Measurements from ENCODE around the gene TOX2.

TOX2 gene

GRCh38 chr20:44081888-44082287 is 167.2 kb downstream of the TOX2 start:
- DNase-seq (ENCODE audit: extremely low spot score), result no peak
- TF ChIP-seq FOXK2 (IDR thresholded peaks at IDR 0.05), result no peak
- TF ChIP-seq TARDBP (IDR thresholded peaks at IDR 0.05), result no peak
- no peak for TF ChIP-seq SUZ12 (IDR thresholded peaks at IDR 0.05)
- TF ChIP-seq SP1 (IDR thresholded peaks at IDR 0.05), result no peak
- no peak for TF ChIP-seq L3MBTL2 (conservative IDR thresholded peaks at IDR 0.05)
- no peak for TF ChIP-seq LEF1 (IDR thresholded peaks at IDR 0.05; ENCODE audit: borderline replicate concordance)
- TF ChIP-seq BHLHE40 (IDR thresholded peaks at IDR 0.05; ENCODE audit: borderline replicate concordance), result no peak
- TF ChIP-seq PKNOX1 (IDR thresholded peaks at IDR 0.05), result no peak
- no peak for TF ChIP-seq CTBP1 (IDR thresholded peaks at IDR 0.05; ENCODE audit: borderline replicate concordance)
- no peak for TF ChIP-seq FOXA1 (IDR thresholded peaks at IDR 0.05)
- TF ChIP-seq HDGF (IDR thresholded peaks at IDR 0.05; ENCODE audit: borderline replicate concordance), result no peak
- TF ChIP-seq ELF4 (IDR thresholded peaks at IDR 0.05), result no peak
- no peak for TF ChIP-seq NFRKB (IDR thresholded peaks at IDR 0.05)
- TF ChIP-seq ZNF384 (IDR thresholded peaks at IDR 0.05), result no peak
- TF ChIP-seq ARNT (IDR thresholded peaks at IDR 0.05), result no peak
- TF ChIP-seq FOXM1 (IDR thresholded peaks at IDR 0.05; ENCODE audit: borderline replicate concordance), result no peak
- POLR2A ChIA-PET, result no interaction called here
- CTCF ChIA-PET, result interaction anchor here (0.7 kb wide), 1 partner anchor 237 kb away, joined by 3 read pairs; no protein-coding TSS in a partner anchor

GRCh38 chr20:44083220-44083933 is 168.7 kb downstream of the TOX2 start:
- ChIA-PET POLR2A (no interaction called here), CTCF (interaction anchor here (0.7 kb wide), 1 partner anchor 333 kb away, joined by 4 read pairs; no protein-coding TSS in a partner anchor)
- DNase-seq (ENCODE audit: extremely low spot score), result no peak
- no peak for TF ChIP-seq NFRKB (IDR thresholded peaks at IDR 0.05)
- TF ChIP-seq TARDBP (IDR thresholded peaks at IDR 0.05), result no peak
- no peak for TF ChIP-seq ELF4 (IDR thresholded peaks at IDR 0.05)
- no peak for TF ChIP-seq ARNT (IDR thresholded peaks at IDR 0.05)
- no peak for TF ChIP-seq FOXA1 (IDR thresholded peaks at IDR 0.05)
- TF ChIP-seq BHLHE40 (IDR thresholded peaks at IDR 0.05; ENCODE audit: borderline replicate concordance), result no peak
- TF ChIP-seq SUZ12 (IDR thresholded peaks at IDR 0.05), result no peak
- TF ChIP-seq HDGF (IDR thresholded peaks at IDR 0.05; ENCODE audit: borderline replicate concordance), result no peak
- no peak for TF ChIP-seq LEF1 (IDR thresholded peaks at IDR 0.05; ENCODE audit: borderline replicate concordance)
- TF ChIP-seq PKNOX1 (IDR thresholded peaks at IDR 0.05), result no peak
- TF ChIP-seq ZNF384 (IDR thresholded peaks at IDR 0.05), result no peak
- TF ChIP-seq SP1 (IDR thresholded peaks at IDR 0.05), result no peak
- TF ChIP-seq FOXK2 (IDR thresholded peaks at IDR 0.05), result no peak
- no peak for TF ChIP-seq L3MBTL2 (conservative IDR thresholded peaks at IDR 0.05)
- no peak for TF ChIP-seq CTBP1 (IDR thresholded peaks at IDR 0.05; ENCODE audit: borderline replicate concordance)
- no peak for TF ChIP-seq FOXM1 (IDR thresholded peaks at IDR 0.05; ENCODE audit: borderline replicate concordance)

GRCh38 chr20:44084439-44084838 is 169.8 kb downstream of the TOX2 start:
- no peak for TF ChIP-seq HDGF (IDR thresholded peaks at IDR 0.05; ENCODE audit: borderline replicate concordance)
- no peak for TF ChIP-seq CTBP1 (IDR thresholded peaks at IDR 0.05; ENCODE audit: borderline replicate concordance)
- no peak for TF ChIP-seq SP1 (IDR thresholded peaks at IDR 0.05)
- no peak for TF ChIP-seq BHLHE40 (IDR thresholded peaks at IDR 0.05; ENCODE audit: borderline replicate concordance)
- no peak for TF ChIP-seq ARNT (IDR thresholded peaks at IDR 0.05)
- TF ChIP-seq ELF4 (IDR thresholded peaks at IDR 0.05), result no peak
- TF ChIP-seq NFRKB (IDR thresholded peaks at IDR 0.05), result no peak
- TF ChIP-seq TARDBP (IDR thresholded peaks at IDR 0.05), result no peak
- no peak for DNase-seq (ENCODE audit: extremely low spot score)
- POLR2A ChIA-PET, result no interaction called here
- CTCF ChIA-PET, result interaction anchor here (0.7 kb wide), 1 partner anchor 396 kb away, joined by 5 read pairs; no protein-coding TSS in a partner anchor

GRCh38 chr20:44084891-44085290 is 170.2 kb downstream of the TOX2 start:
- TF ChIP-seq SP1 (IDR thresholded peaks at IDR 0.05) (no peak), FOXK2 (IDR thresholded peaks at IDR 0.05) (no peak), PKNOX1 (IDR thresholded peaks at IDR 0.05) (no peak), LEF1 (IDR thresholded peaks at IDR 0.05; ENCODE audit: borderline replicate concordance) (no peak), ELF4 (IDR thresholded peaks at IDR 0.05) (no peak), NFRKB (IDR thresholded peaks at IDR 0.05) (no peak), CTBP1 (IDR thresholded peaks at IDR 0.05; ENCODE audit: borderline replicate concordance) (no peak), FOXM1 (IDR thresholded peaks at IDR 0.05; ENCODE audit: borderline replicate concordance) (no peak), BHLHE40 (IDR thresholded peaks at IDR 0.05; ENCODE audit: borderline replicate concordance) (no peak), L3MBTL2 (conservative IDR thresholded peaks at IDR 0.05) (no peak), ZNF384 (IDR thresholded peaks at IDR 0.05) (no peak), FOXA1 (IDR thresholded peaks at IDR 0.05) (no peak), ARNT (IDR thresholded peaks at IDR 0.05) (no peak), HDGF (IDR thresholded peaks at IDR 0.05; ENCODE audit: borderline replicate concordance) (no peak), SUZ12 (IDR thresholded peaks at IDR 0.05) (no peak), TARDBP (IDR thresholded peaks at IDR 0.05) (no peak)
- CTCF ChIA-PET, result no interaction called here
- POLR2A ChIA-PET, result no interaction called here
- DNase-seq (ENCODE audit: extremely low spot score), result no peak

- DNase-seq (ENCODE audit: extremely low spot score), result no peak
- ChIA-PET POLR2A (no interaction called here), CTCF (no interaction called here)
- TF ChIP-seq HDGF (IDR thresholded peaks at IDR 0.05; ENCODE audit: borderline replicate concordance) (no peak), FOXM1 (IDR thresholded peaks at IDR 0.05; ENCODE audit: borderline replicate concordance) (no peak), BHLHE40 (IDR thresholded peaks at IDR 0.05; ENCODE audit: borderline replicate concordance) (no peak), LEF1 (IDR thresholded peaks at IDR 0.05; ENCODE audit: borderline replicate concordance) (no peak), ELF4 (IDR thresholded peaks at IDR 0.05) (no peak), SUZ12 (IDR thresholded peaks at IDR 0.05) (no peak), L3MBTL2 (conservative IDR thresholded peaks at IDR 0.05) (no peak), PKNOX1 (IDR thresholded peaks at IDR 0.05) (no peak)
Measured at GRCh38 chr20:44085616-44086434, 171.2 kb downstream of the TOX2 start.
